HEK293 (cell line): ENCODE data around the gene ASRGL1.
A peak's percentile ranks its signal among the peaks of the same experiment; 100 is the strongest.

Source experiments
- CTCF ChIA-PET: fragments of 350-600 bp; formaldehyde crosslinking; extraction: SDS; loops from one replicate; lab custom pipeline; 2021; ENCODE audit warnings: antibody characterized with exemption; lab: Yijun Ruan, JAX
- POLR2A ChIA-PET: fragments of 300-600 bp; formaldehyde crosslinking; extraction: SDS; loops from one replicate; lab custom pipeline; 2020; ENCODE audit warnings: antibody characterized with exemption, inconsistent platforms; lab: Yijun Ruan, JAX
- H3K27ac ChIP-seq: fragments of 200-500 bp; sonication (Bioruptor generic); 2 replicates; pipeline ENCODE4 v1.5.1; 2014; ENCODE audit warnings: low read depth, low read length, control low read depth, inconsistent platforms; ENCODE audit errors: extremely low read depth
- H3K36me3 ChIP-seq, 2 experiments: fragments of 200-500 bp in 1 of 2; sonication (Bioruptor generic) in 1 of 2; 1 replicate in 1 of 2; 2 replicates in 1 of 2; pipeline ENCODE4 v1.5.1; 2014 to 2017; ENCODE audit warnings: inconsistent platforms in 2 of 2, low read length in 2 of 2; ENCODE audit not compliant: control insufficient read depth in 2 of 2, insufficient read depth in 1 of 2
- H3K4me1 ChIP-seq: fragments of 200-500 bp; sonication (Bioruptor generic); 2 replicates; pipeline ENCODE4 v1.5.1; 2014; ENCODE audit warnings: mild to moderate bottlenecking, low read length, inconsistent platforms; ENCODE audit not compliant: control insufficient read depth, insufficient read depth
- H3K4me3 ChIP-seq: 2 replicates; pipeline ENCODE4 v1.5.1; 2011; ENCODE audit warnings: low read depth, mild to moderate bottlenecking, control low read depth, low read length, moderate library complexity
- H3K9me3 ChIP-seq: fragments of 200-500 bp; sonication (Bioruptor generic); 2 replicates; pipeline ENCODE4 v1.5.1; 2014; ENCODE audit warnings: low read depth, low read length, inconsistent platforms; ENCODE audit not compliant: control insufficient read depth, insufficient read depth
- AEBP2 ChIP-seq: fragments of 450-650 bp; formaldehyde crosslinking; IDR thresholded peaks from 2 replicates; pipeline ENCODE4 v1.5.1; 2016; ENCODE audit warnings: missing biosample characterization, missing genetic modification characterization, borderline replicate concordance
- BCL11B ChIP-seq: fragments of 450-650 bp; formaldehyde crosslinking; IDR thresholded peaks from 2 replicates; pipeline ENCODE4 v1.5.1; 2016; ENCODE audit warnings: low read depth, missing biosample characterization, missing genetic modification characterization
- CTCF ChIP-seq: fragments of 450-650 bp; formaldehyde crosslinking; IDR thresholded peaks from 2 replicates; pipeline ENCODE4 v1.5.1; 2016; ENCODE audit warnings: missing biosample characterization, missing genetic modification characterization
- REST ChIP-seq: fragments of 450-650 bp; formaldehyde crosslinking; IDR thresholded peaks from 2 replicates; pipeline ENCODE4 v1.5.1; 2016; ENCODE audit warnings: missing biosample characterization, missing genetic modification characterization
- SP2 ChIP-seq: fragments of 450-650 bp; formaldehyde crosslinking; IDR thresholded peaks from 2 replicates; pipeline ENCODE4 v1.5.1; 2016; ENCODE audit warnings: missing biosample characterization, missing genetic modification characterization
- YY1 ChIP-seq: fragments of 450-650 bp; formaldehyde crosslinking; IDR thresholded peaks from 2 replicates; pipeline ENCODE4 v1.5.1; 2018; ENCODE audit warnings: missing biosample characterization, missing genetic modification characterization
- ZBTB11 ChIP-seq: fragments of 450-650 bp; formaldehyde crosslinking; conservative IDR thresholded peaks from 2 replicates; pipeline ENCODE4 v1.5.1; 2016; ENCODE audit warnings: low read depth, missing biosample characterization, missing genetic modification characterization
- ZFHX2 ChIP-seq: fragments of 450-650 bp; formaldehyde crosslinking; conservative IDR thresholded peaks from 2 replicates; pipeline ENCODE4 v1.5.1; 2016; ENCODE audit warnings: missing biosample characterization, missing genetic modification characterization
- ZNF133 ChIP-seq: fragments of 450-650 bp; formaldehyde crosslinking; IDR thresholded peaks from 2 replicates; pipeline ENCODE4 v1.5.1; 2016; ENCODE audit warnings: missing biosample characterization, missing genetic modification characterization
- ZNF157 ChIP-seq: fragments of 450-650 bp; formaldehyde crosslinking; IDR thresholded peaks from 2 replicates; pipeline ENCODE4 v1.5.1; 2016; ENCODE audit warnings: missing biosample characterization, missing genetic modification characterization
- ZNF221 ChIP-seq: fragments of 450-650 bp; formaldehyde crosslinking; IDR thresholded peaks from 2 replicates; pipeline ENCODE4 v1.5.1; 2017; ENCODE audit warnings: missing biosample characterization, missing genetic modification characterization, borderline replicate concordance
- ZNF248 ChIP-seq: fragments of 450-650 bp; formaldehyde crosslinking; IDR thresholded peaks from 2 replicates; pipeline ENCODE4 v1.5.1; 2017; ENCODE audit warnings: missing biosample characterization, missing genetic modification characterization
- ZNF274 ChIP-seq, 2 experiments: fragments of 200-500 bp in 1 of 2; fragments of 450-650 bp in 1 of 2; sonication (Bioruptor generic) in 1 of 2; formaldehyde crosslinking in 1 of 2; IDR thresholded peaks; 2 replicates each; pipeline versions ENCODE4 v1.5.1 to v1.6.1; 2014 to 2016; ENCODE audit warnings: borderline replicate concordance in 1 of 2, inconsistent platforms in 1 of 2, low read length in 1 of 2, missing biosample characterization in 1 of 2, missing genetic modification characterization in 1 of 2
- ZNF280C ChIP-seq: fragments of 450-650 bp; formaldehyde crosslinking; IDR thresholded peaks from 2 replicates; pipeline ENCODE4 v1.5.1; 2016; ENCODE audit warnings: missing biosample characterization, missing genetic modification characterization
- ZNF354C ChIP-seq: fragments of 450-650 bp; formaldehyde crosslinking; IDR thresholded peaks from 2 replicates; pipeline ENCODE4 v1.5.1; 2016; ENCODE audit warnings: missing biosample characterization, missing genetic modification characterization, low read depth, borderline replicate concordance
- ZNF366 ChIP-seq: fragments of 450-650 bp; formaldehyde crosslinking; conservative IDR thresholded peaks from 2 replicates; pipeline ENCODE4 v1.5.1; 2016; ENCODE audit warnings: missing biosample characterization, missing genetic modification characterization
- ZNF391 ChIP-seq: fragments of 450-650 bp; formaldehyde crosslinking; IDR thresholded peaks from 2 replicates; pipeline ENCODE4 v1.5.1; 2016; ENCODE audit warnings: low read depth, missing biosample characterization, missing genetic modification characterization, borderline replicate concordance
- ZNF600 ChIP-seq: fragments of 450-650 bp; formaldehyde crosslinking; IDR thresholded peaks from 2 replicates; pipeline ENCODE4 v1.5.1; 2016; ENCODE audit warnings: missing biosample characterization, missing genetic modification characterization
- ZNF677 ChIP-seq: fragments of 450-650 bp; IDR thresholded peaks from 2 replicates; pipeline ENCODE4 v1.5.0; 2018; ENCODE audit warnings: missing biosample characterization, mild to moderate bottlenecking, missing genetic modification characterization, moderate library complexity
- ZNF701 ChIP-seq: fragments of 450-650 bp; formaldehyde crosslinking; IDR thresholded peaks from 2 replicates; pipeline ENCODE4 v1.5.1; 2016; ENCODE audit warnings: missing biosample characterization, missing genetic modification characterization
- ZNF76 ChIP-seq: fragments of 450-650 bp; formaldehyde crosslinking; IDR thresholded peaks from 2 replicates; pipeline ENCODE4; 2016; ENCODE audit warnings: low read depth, missing biosample characterization, missing genetic modification characterization, borderline replicate concordance
- ZNF792 ChIP-seq: fragments of 450-650 bp; formaldehyde crosslinking; IDR thresholded peaks from 2 replicates; pipeline ENCODE4 v1.5.1; 2016; ENCODE audit warnings: missing biosample characterization, missing genetic modification characterization
- ZXDB ChIP-seq: fragments of 450-650 bp; formaldehyde crosslinking; IDR thresholded peaks from 2 replicates; pipeline ENCODE4 v1.5.1; 2016; ENCODE audit warnings: missing biosample characterization, missing genetic modification characterization

Gene ASRGL1

GRCh38 chr11:62337303-62338181, at the start of gene ASRGL1:
ASRGL1 (plus strand) TSS chr11:62337448; CDS start chr11:62337978, 530 bp downstream.
- CTCF ChIA-PET: interaction anchor here (0.6 to 0.8 kb wide), 7 partner anchors 27 to 512 kb away, joined by 3 to 4 read pairs (median 3); no protein-coding TSS in a partner anchor
- POLR2A ChIA-PET: interaction anchor here (0.6 to 1.1 kb wide), 3 partner anchors 15 to 77 kb away, joined by 3 to 8 read pairs (median 4); no protein-coding TSS in a partner anchor
- Histone ChIP-seq H3K9me3 (no peaks in the 10 kb centered on the region), H3K27ac (peak within 1 kb of the TSS; percentile 39; the same call in 1 of the 2 replicates), H3K4me1 (peaks cover 6% of the 10 kb centered on the region; the same call in 1 of the 2 replicates), H3K4me3 (peak within 1 kb of the TSS; percentile 82), H3K36me3 (peaks cover 0 to 4% of the 10 kb centered on the region in 2 experiments; a peak in 1 of 3 replicates)
- TF ChIP-seq ZNF157 (tag by site-specific recombination) (no peak), ZNF677 (tag by site-specific recombination) (no peak), CTCF (no peak), ZFHX2 (tag by site-specific recombination) (peak; percentile 20; the same call in 1 of the 2 replicates), ZNF76 (peak; percentile 59; the same call in 1 of the 2 replicates), REST (no peak), ZNF354C (no peak), ZNF221 (no peak), AEBP2 (no peak), ZBTB11 (tag by site-specific recombination) (peak; percentile 97), ZNF274 (IDR thresholded peaks at IDR 0.05; ENCODE audit: low read length) (no peak), ZNF274 (tag by site-specific recombination; IDR thresholded peaks at IDR 0.05; ENCODE audit: borderline replicate concordance) (no peak), ZNF701 (tag by site-specific recombination) (no peak), ZNF366 (tag by site-specific recombination) (peak; percentile 25; the same call in 1 of the 2 replicates), ZNF792 (tag by site-specific recombination) (no peak), BCL11B (tag by site-specific recombination) (no peak), YY1 (tag by site-specific recombination) (0 out of 2 replicates have a peak, but pooled peaks have one; percentile 15), ZNF391 (no peak), ZNF248 (no peak), ZXDB (peak; percentile 31; the same call in 1 of the 2 replicates), ZNF133 (tag by site-specific recombination) (no peak), SP2 (tag by site-specific recombination) (peak; percentile 50; the same call in 1 of the 2 replicates), ZNF600 (peak; percentile 62), ZNF280C (no peak)
